DMS79 treated with DMSO at 0.1 percent for 48 hours (cell line): ENCODE results near the gene DPF3.

Experiments used
- DNase-seq: peaks from one replicate; lab custom pipeline; 2025; lab: John Stamatoyannopoulos, UW

Gene DPF3

GRCh38 chr14:72839351-72839750, 54.5 kb downstream of the DPF3 start:
- no peak for DNase-seq

GRCh38 chr14:72836085-72836484, 57.8 kb downstream of the DPF3 start:
- DNase-seq, result no peak

- DNase-seq, result no peak
These were observed 60.7 kb downstream of the DPF3 start for GRCh38 chr14:72833174-72833573.

- DNase-seq, result peak; percentile 35
These were observed 62.9 kb downstream of the DPF3 start for GRCh38 chr14:72830786-72831594.

GRCh38 chr14:72830356-72830755, 63.5 kb downstream of the DPF3 start:
- DNase-seq, result no peak

- no peak for DNase-seq
These were observed 65.3 kb downstream of the DPF3 start for GRCh38 chr14:72828604-72829003.

GRCh38 chr14:72826039-72826438, 67.9 kb downstream of the DPF3 start:
- no peak for DNase-seq

- DNase-seq, result no peak
These were observed 68.4 kb downstream of the DPF3 start for GRCh38 chr14:72825486-72825885.

GRCh38 chr14:72824051-72824450, 69.8 kb downstream of the DPF3 start:
- no peak for DNase-seq

- no peak for DNase-seq
These were observed 70.8 kb downstream of the DPF3 start for GRCh38 chr14:72822946-72823611.

- DNase-seq, result no peak
These were observed 74.9 kb downstream of the DPF3 start for GRCh38 chr14:72818998-72819397.

- DNase-seq, result no peak
These were observed 77.6 kb downstream of the DPF3 start for GRCh38 chr14:72816287-72816686.

GRCh38 chr14:72815430-72815829, 78.5 kb downstream of the DPF3 start:
- no peak for DNase-seq

GRCh38 chr14:72812292-72812851, 81.5 kb downstream of the DPF3 start:
- DNase-seq, result no peak

GRCh38 chr14:72810201-72810600, 83.7 kb downstream of the DPF3 start:
- no peak for DNase-seq

GRCh38 chr14:72809063-72809462, 84.8 kb downstream of the DPF3 start:
- no peak for DNase-seq

GRCh38 chr14:72808564-72808963, 85.3 kb downstream of the DPF3 start:
- no peak for DNase-seq

- DNase-seq, result no peak
These were observed 91.3 kb downstream of the DPF3 start for GRCh38 chr14:72802588-72802946.

- no peak for DNase-seq
These were observed 91.9 kb downstream of the DPF3 start for GRCh38 chr14:72801836-72802587.

- DNase-seq, result no peak
These were observed 92.5 kb downstream of the DPF3 start for GRCh38 chr14:72801381-72801812.

- DNase-seq, result no peak
These were observed 93.0 kb downstream of the DPF3 start for GRCh38 chr14:72800848-72801370.

GRCh38 chr14:72800296-72800695, 93.6 kb downstream of the DPF3 start:
- DNase-seq, result no peak
